Hepatocyte (in vitro differentiated cells): ENCODE results near the gene AKAP1. TPM values are rescaled to one million over a fixed set of nuclear protein-coding genes. Genes with fewer than 3 reads are reported as not detected.

ENCODE experiments used
- DNase-seq: peaks from one replicate; pipeline ENCODE4 v3.0.0-alpha.2; 2016; ENCODE audit warnings: low spot score
- H2AFZ ChIP-seq: fragments of 200-600 bp; sonication (generic); 2 replicates; pipeline ENCODE4 v1.6.0; 2016; ENCODE audit warnings: antibody characterized with exemption, mild to moderate bottlenecking
- H3K27ac ChIP-seq: fragments of 200-600 bp; sonication (generic); 2 replicates; pipeline ENCODE4 v1.5.1; 2016; ENCODE audit warnings: mild to moderate bottlenecking
- H3K27me3 ChIP-seq: fragments of 200-600 bp; sonication (generic); 2 replicates; pipeline ENCODE4 v1.6.1; 2016
- H3K36me3 ChIP-seq: fragments of 200-600 bp; sonication (generic); replicated peaks from 2 replicates; pipeline ENCODE4 v1.5.1; 2016; ENCODE audit warnings: low read depth; ENCODE audit not compliant: insufficient read depth
- H3K4me1 ChIP-seq: fragments of 200-600 bp; sonication (generic); 2 replicates; pipeline ENCODE4 v1.5.1; 2016; ENCODE audit warnings: mild to moderate bottlenecking, moderate library complexity; ENCODE audit not compliant: insufficient read depth
- H3K4me2 ChIP-seq: fragments of 200-600 bp; sonication (generic); 2 replicates; pipeline ENCODE4 v1.6.0; 2016
- H3K4me3 ChIP-seq: fragments of 200-600 bp; sonication (generic); 2 replicates; pipeline ENCODE4 v1.5.1; 2016; ENCODE audit warnings: mild to moderate bottlenecking
- H3K79me2 ChIP-seq: fragments of 200-600 bp; sonication (generic); 2 replicates; pipeline ENCODE4 v1.6.0; 2017; ENCODE audit warnings: mild to moderate bottlenecking
- H3K9me2 ChIP-seq: fragments of 200-600 bp; sonication (generic); replicated peaks from 2 replicates; pipeline ENCODE4 v1.6.0; 2017; ENCODE audit warnings: mild to moderate bottlenecking; ENCODE audit not compliant: insufficient read depth
- H3K9me3 ChIP-seq: fragments of 200-600 bp; sonication (generic); 2 replicates; pipeline ENCODE4 v1.5.1; 2016; ENCODE audit warnings: low read depth, mild to moderate bottlenecking
- H4K20me1 ChIP-seq: fragments of 200-600 bp; sonication (generic); 2 replicates; pipeline ENCODE4 v1.6.0; 2016; ENCODE audit warnings: mild to moderate bottlenecking; ENCODE audit not compliant: insufficient read depth, poor library complexity, severe bottlenecking
- CTCF ChIP-seq: fragments of 200-600 bp; sonication (generic); IDR thresholded peaks from 2 replicates; pipeline ENCODE4 v1.5.1; 2016; ENCODE audit warnings: antibody characterized with exemption, mild to moderate bottlenecking; ENCODE audit not compliant: poor library complexity
- EZH2 ChIP-seq: fragments of 200-600 bp; sonication (generic); IDR thresholded peaks from 2 replicates; pipeline ENCODE4 v1.6.1; 2016; ENCODE audit warnings: antibody characterized with exemption, mild to moderate bottlenecking, borderline replicate concordance
- EZH2phosphoT487 ChIP-seq: fragments of 200-600 bp; sonication (generic); IDR thresholded peaks from one replicate; pipeline ENCODE4 v1.6.1; 2018; ENCODE audit warnings: antibody characterized with exemption, mild to moderate bottlenecking, low read depth, moderate library complexity; ENCODE audit not compliant: unreplicated experiment, severe bottlenecking
- WGBS: methylation state at CpG from one replicate; pipeline ENCODE4 v1.1.6; 2016; ENCODE audit warnings: low lambda C conversion rate; ENCODE audit errors: missing lambda C conversion rate; 5-methylcytosine and 5-hydroxymethylcytosine counted together
- polyA plus RNA-seq: library from polyadenylated mRNA; unstranded; fragments of >200 nt; fragmentation: Nextera tagmentation; extraction: Ambion mirVana; gene quantifications from 2 replicates; pipeline ENCODE4 v1.2.1, GENCODE V29; 2016
- total RNA-seq: library from RNA; depleted of rRNA; stranded (reverse); fragments of >200 nt; gene quantifications from 2 replicates; pipeline ENCODE4 v1.2.3, GENCODE V29; 2014

The AKAP1 gene
- total and polyA plus RNA-seq, 2 experiments from 2014 or later = 33.0 to 46.7 TPM

- no peak for TF ChIP-seq CTCF
- no peak for TF ChIP-seq EZH2phosphoT487
- TF ChIP-seq EZH2 = no peak
- DNase-seq = no peak
- Histone ChIP-seq H3K9me3 (no peaks in the 10 kb centered on the region), H3K27ac (no peak overlapping the region), H3K79me2 (peaks cover 10% of the 10 kb centered on the region), H3K4me1 (peaks cover 10% of the 10 kb centered on the region), H3K27me3 (no peaks in the 10 kb centered on the region), H3K4me2 (no peak overlapping the region), H3K36me3 (no peaks in the 10 kb centered on the region), H2AFZ (no peak overlapping the region), H3K4me3 (no peak overlapping the region), H4K20me1 (peaks cover 10% of the 10 kb centered on the region), H3K9me2 (no peaks in the 10 kb centered on the region)
- WGBS = 70% methylated on average over 2 of the region's 2 CpGs
Observed at GRCh38 chr17:57082441-57082840, 2.6 kb upstream of the AKAP1 start.

GRCh38 chr17:57084361-57084801 is 665 bp upstream of the AKAP1 start:
- peak overlapping the region; percentile 73 for H3K4me2 ChIP-seq
- peak overlapping the region; percentile 98 for H3K27ac ChIP-seq
- peak overlapping the region; percentile 92 for H2AFZ ChIP-seq
- DNase-seq = no peak
- 2% methylated on average over 7 of the region's 7 CpGs for WGBS
- H3K36me3 ChIP-seq = no peaks in the 10 kb centered on the region
- no peaks in the 10 kb centered on the region for H3K9me2 ChIP-seq
- TF ChIP-seq EZH2 (no peak), CTCF (no peak), EZH2phosphoT487 (no peak)
- peaks cover 29% of the 10 kb centered on the region for H4K20me1 ChIP-seq
- H3K4me1 ChIP-seq = peaks cover 30% of the 10 kb centered on the region
- peaks cover 30% of the 10 kb centered on the region for H3K79me2 ChIP-seq
- peak overlapping the region; percentile 75 for H3K4me3 ChIP-seq
- H3K9me3 ChIP-seq = no peaks in the 10 kb centered on the region
- H3K27me3 ChIP-seq = no peaks in the 10 kb centered on the region

GRCh38 chr17:57085448-57086068 is 512 bp downstream of the AKAP1 start:
- peak overlapping the region; percentile 92 for H3K4me3 ChIP-seq
- peak overlapping the region; percentile 98 for H3K27ac ChIP-seq
- H3K27me3 ChIP-seq = no peaks in the 10 kb centered on the region
- TF ChIP-seq CTCF = peak; percentile 34
- TF ChIP-seq EZH2phosphoT487 = no peak
- WGBS = under 1% methylated on average over 25 of the region's 75 CpGs
- no peaks in the 10 kb centered on the region for H3K9me2 ChIP-seq
- peak overlapping the region; percentile 87 for H2AFZ ChIP-seq
- DNase-seq = peak; percentile 86
- no peaks in the 10 kb centered on the region for H3K9me3 ChIP-seq
- peaks cover 39% of the 10 kb centered on the region for H4K20me1 ChIP-seq
- peaks cover 41% of the 10 kb centered on the region for H3K79me2 ChIP-seq
- H3K4me1 ChIP-seq = peaks cover 42% of the 10 kb centered on the region
- H3K36me3 ChIP-seq = no peaks in the 10 kb centered on the region
- H3K4me2 ChIP-seq = peak overlapping the region; percentile 99
